GM12873 (cell line): Measurements from ENCODE around the gene SF3A1.

ENCODE experiments used
- CTCF ChIP-seq: IDR thresholded peaks from 2 replicates; pipeline ENCODE4 v1.5.1; 2012; ENCODE audit warnings: low read depth, mild to moderate bottlenecking, moderate library complexity, low read length, control low read depth; ENCODE audit not compliant: insufficient read depth; ENCODE audit errors: missing control alignments

The SF3A1 gene

GRCh38 chr22:30286331-30286730, 70.4 kb downstream of the SF3A1 start:
- TF ChIP-seq CTCF = no peak

GRCh38 chr22:30285846-30286200, 70.9 kb downstream of the SF3A1 start:
- no peak for TF ChIP-seq CTCF

GRCh38 chr22:30285176-30285845, 71.4 kb downstream of the SF3A1 start:
- TF ChIP-seq CTCF = no peak

GRCh38 chr22:30284666-30285065, 72.0 kb downstream of the SF3A1 start:
- no peak for TF ChIP-seq CTCF

- no peak for TF ChIP-seq CTCF
These were observed 72.5 kb downstream of the SF3A1 start for GRCh38 chr22:30284172-30284571.

GRCh38 chr22:30283342-30283741, 73.4 kb downstream of the SF3A1 start:
- TF ChIP-seq CTCF = no peak

GRCh38 chr22:30282616-30283046, 74.1 kb downstream of the SF3A1 start:
- no peak for TF ChIP-seq CTCF
